ENCODE data around the gene ATG2B.

DNA sequence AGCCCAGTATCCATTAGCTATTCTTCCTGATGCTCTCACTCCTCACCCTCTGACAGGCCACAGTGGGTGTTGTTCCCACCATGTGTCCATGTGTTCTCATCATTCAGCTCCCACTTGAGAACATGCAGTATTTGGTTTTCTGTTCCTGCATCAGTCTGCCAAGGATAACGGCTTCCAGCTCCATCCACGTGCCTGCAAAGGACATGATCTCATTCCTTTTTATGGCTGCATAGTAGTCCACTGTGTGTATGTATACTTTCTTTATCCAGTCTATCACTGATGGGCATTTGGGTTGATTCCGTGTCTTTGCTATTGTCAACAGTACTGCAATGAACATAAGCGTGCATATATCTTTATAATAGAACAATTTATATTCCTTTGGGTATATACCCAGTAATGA is 8.9 kb downstream of the ATG2B start:
- no peak for TF ChIP-seq EZH2phosphoT487 (IDR thresholded peaks at IDR 0.05; ENCODE audit: borderline replicate concordance)
- TF ChIP-seq, protein P1, sequence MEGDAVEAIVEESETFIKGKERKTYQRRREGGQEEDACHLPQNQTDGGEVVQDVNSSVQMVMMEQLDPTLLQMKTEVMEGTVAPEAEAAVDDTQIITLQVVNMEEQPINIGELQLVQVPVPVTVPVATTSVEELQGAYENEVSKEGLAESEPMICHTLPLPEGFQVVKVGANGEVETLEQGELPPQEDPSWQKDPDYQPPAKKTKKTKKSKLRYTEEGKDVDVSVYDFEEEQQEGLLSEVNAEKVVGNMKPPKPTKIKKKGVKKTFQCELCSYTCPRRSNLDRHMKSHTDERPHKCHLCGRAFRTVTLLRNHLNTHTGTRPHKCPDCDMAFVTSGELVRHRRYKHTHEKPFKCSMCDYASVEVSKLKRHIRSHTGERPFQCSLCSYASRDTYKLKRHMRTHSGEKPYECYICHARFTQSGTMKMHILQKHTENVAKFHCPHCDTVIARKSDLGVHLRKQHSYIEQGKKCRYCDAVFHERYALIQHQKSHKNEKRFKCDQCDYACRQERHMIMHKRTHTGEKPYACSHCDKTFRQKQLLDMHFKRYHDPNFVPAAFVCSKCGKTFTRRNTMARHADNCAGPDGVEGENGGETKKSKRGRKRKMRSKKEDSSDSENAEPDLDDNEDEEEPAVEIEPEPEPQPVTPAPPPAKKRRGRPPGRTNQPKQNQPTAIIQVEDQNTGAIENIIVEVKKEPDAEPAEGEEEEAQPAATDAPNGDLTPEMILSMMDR (conservative IDR thresholded peaks at IDR 0.05; ENCODE audit: low read length) = no peak

Measured in Loucy (cell line).